NB4 (cell line): Measurements from ENCODE around the gene CHAT.

Source experiments
- TF ChIP-seq, protein P1 (sequence below): IDR thresholded peaks from one replicate; pipeline ENCODE4 v1.5.1; 2012; ENCODE audit warnings: low read depth, low read length
- TF ChIP-seq, protein P2 (sequence below): IDR thresholded peaks from 2 replicates; pipeline ENCODE4 v1.6.1; 2011; ENCODE audit warnings: low read depth, low read length

DNA sequence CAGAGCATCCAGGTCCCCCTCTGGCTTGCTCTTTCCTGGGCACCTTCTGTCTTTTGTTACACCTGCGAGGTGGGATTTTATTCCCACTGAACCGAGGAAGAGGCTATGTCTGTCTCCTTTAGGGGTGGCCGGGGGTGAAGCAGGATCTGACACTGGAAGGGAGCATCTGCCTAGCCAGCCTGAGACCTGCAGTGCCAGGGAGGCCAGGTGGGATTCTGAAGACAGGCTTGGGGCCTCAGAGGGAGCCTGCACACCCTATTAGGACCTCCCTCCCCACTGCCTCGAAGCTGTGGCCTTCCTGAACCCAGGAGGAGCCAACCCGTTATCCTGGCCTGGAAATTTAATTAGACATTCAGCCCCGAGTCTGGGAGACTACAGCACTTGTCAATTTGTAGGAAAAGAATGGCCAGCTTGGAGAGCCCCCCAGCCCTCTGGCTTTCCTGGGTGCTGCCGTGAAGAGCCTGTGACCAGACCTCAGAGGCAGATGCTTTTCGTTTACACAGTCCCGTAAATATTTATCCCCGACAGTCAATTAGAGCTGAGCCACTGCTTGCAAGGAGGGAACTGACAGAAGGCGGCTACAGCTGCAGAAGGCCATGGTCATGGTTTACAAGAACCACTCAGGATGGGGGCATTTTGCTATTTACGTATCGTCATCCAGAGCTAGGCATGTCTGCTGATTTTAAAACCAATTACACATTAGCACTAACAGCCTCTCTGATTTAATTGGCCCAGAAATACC is 19.7 kb downstream of the CHAT start:
- TF ChIP-seq, protein P1, sequence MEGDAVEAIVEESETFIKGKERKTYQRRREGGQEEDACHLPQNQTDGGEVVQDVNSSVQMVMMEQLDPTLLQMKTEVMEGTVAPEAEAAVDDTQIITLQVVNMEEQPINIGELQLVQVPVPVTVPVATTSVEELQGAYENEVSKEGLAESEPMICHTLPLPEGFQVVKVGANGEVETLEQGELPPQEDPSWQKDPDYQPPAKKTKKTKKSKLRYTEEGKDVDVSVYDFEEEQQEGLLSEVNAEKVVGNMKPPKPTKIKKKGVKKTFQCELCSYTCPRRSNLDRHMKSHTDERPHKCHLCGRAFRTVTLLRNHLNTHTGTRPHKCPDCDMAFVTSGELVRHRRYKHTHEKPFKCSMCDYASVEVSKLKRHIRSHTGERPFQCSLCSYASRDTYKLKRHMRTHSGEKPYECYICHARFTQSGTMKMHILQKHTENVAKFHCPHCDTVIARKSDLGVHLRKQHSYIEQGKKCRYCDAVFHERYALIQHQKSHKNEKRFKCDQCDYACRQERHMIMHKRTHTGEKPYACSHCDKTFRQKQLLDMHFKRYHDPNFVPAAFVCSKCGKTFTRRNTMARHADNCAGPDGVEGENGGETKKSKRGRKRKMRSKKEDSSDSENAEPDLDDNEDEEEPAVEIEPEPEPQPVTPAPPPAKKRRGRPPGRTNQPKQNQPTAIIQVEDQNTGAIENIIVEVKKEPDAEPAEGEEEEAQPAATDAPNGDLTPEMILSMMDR, result no peak
- TF ChIP-seq, protein P2, sequence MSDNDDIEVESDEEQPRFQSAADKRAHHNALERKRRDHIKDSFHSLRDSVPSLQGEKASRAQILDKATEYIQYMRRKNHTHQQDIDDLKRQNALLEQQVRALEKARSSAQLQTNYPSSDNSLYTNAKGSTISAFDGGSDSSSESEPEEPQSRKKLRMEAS, result no peak
